GM19463 (cell line): ENCODE results near the gene CCDC71.

Experiments
- ATAC-seq: cut with Tn5 transposase; IDR thresholded peaks from one replicate; pipeline ENCODE4 v1.9.1; 2021; ENCODE audit warnings: mild to moderate bottlenecking, moderate library complexity; ENCODE audit not compliant: unreplicated experiment

The CCDC71 gene

DNA sequence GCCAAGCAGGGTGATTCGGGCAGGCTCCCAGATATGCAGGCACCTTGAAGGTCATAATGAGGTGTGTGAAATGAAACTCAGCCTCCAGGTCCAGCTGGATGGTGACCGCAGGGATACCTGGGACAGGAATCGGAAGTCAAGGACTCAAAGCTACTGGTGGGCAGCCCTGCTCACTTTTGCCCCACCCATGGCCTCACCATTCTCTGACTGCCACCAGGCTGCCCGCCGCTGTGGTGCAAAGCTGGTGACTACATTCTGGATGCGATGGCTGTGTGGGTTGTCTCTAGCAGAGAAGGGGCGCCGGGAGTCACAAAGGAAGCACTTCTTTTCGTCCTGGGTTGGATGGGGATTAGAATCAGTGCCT is 34.1 kb downstream of the CCDC71 start:
- no peak for ATAC-seq

- no peak for ATAC-seq
Observed at GRCh38 chr3:49131576-49131975, 34.6 kb downstream of the CCDC71 start.

DNA sequence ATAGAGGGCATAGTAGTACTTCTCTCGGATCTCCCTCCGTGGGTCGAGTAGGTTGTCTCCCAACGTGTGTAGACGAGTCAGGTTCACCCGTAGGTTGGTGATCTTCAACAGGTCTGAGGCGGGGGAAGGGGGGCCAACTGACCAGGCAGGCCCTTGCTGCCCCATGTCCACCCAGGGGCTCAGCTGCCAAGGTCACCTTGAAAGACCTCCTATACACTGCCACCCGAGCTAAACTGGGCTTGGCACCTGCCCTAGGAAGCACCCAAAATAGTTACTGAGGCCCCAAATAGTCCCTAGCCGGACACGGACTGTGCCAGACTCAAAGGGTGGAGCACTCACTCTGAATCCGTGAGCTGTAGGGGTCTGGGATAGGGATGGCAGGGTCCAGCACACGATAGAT is 35.1 kb downstream of the CCDC71 start:
- ATAC-seq: no peak

DNA sequence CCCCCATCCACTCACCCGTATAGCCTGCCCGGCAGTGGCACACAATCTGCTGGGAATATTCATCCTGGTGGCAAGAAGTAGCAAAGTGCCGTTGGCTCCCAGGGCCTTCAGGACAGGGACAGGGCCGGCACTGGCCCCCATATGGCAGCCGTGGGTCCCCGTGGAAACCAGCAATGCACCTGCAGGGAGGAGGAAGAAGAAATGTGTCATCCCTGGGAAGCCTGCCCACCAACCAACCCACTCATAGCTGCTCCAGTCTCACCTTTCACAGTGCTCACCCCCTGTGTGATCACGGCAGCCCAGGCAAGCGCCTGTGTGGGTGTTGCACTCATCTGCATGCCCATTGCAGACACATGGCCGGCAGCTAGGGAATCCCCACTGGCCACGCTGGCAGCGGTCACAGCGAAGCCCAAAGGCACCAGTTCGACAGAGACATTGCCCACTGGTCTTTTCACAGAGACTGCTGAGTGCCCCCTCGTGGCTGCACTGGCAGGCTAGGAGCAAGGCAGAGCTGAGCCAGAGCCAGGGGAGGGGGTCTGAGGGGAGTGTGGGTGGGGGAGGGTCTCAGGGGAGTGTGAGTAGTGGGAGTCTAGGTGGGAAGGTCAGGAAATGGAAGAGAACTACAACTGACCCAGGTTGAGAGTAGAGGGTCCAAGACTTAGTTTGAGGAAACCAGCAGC is 41.0 kb downstream of the CCDC71 start:
- ATAC-seq: no peak

- ATAC-seq: no peak
Observed at GRCh38 chr3:49124203-49124602, 41.9 kb downstream of the CCDC71 start.

DNA sequence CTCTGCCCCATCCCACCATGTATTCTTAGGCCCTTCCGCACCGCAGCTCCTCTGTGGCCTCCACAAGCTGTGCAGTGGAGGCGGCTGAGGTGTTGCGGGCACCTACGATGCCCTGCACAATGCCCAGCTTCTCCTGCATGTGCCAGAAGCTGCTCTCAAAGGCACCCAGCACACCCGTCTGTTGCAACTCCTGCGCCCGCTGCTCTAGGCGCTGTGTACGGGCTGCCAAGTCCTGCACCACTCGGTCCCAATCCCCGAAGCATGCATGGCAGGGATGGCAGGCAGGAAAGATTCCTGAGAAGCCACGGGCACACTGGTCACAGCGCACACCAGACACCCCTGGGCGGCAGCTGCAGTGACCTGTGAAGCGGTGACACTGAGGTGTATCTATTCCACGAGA is 42.4 kb downstream of the CCDC71 start:
- no peak for ATAC-seq

DNA sequence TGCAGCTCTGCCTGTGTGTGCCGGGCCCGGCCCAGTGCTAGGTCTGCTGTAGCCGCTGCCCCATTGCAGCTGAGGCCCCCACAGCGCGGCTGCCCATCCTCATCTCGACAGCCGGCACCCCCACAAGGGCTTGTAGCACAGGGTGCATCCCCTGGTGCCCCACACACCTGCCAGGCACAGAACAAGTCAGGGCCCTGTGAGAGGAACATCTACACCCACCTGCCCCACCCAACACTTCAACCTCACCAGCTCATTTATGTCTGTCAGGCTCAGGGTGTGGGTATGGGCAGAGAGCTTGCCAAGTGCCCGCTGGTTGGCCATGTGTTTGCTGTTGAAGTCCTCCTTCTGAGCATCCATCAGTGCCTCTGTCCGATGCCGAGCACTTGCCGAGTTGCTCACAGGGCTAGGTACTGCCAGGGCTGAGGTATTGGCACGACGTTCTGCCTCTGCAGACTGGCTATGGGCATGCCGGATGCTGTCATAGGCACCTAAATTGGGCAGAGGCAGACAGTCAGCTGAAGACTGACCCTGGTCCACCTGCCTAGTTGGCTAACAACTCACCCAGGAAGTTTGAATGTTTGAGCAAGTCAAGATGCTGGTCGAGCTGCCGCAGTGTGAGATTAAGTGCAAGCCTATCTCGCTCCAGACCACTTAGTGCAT is 43.1 kb downstream of the CCDC71 start:
- ATAC-seq: no peak

DNA sequence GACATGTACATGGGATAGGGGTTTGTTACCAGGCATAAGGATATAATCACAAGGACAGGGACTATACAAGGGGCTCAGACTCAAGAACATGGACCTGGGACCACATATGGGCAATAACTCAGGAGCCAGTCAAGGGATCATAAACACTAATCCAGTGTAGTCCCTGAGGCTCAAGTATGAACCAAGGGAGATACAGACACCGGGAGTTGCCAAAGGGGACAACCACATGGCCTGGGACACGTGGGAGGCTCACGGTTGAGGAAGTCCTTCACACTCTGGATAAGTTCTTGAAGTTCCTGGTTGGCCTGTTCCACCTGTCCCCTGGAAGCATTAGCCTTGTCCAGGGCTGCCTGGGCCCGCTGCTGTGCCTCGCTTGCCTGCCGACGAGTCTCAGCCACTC is 43.7 kb downstream of the CCDC71 start:
- no peak for ATAC-seq

DNA sequence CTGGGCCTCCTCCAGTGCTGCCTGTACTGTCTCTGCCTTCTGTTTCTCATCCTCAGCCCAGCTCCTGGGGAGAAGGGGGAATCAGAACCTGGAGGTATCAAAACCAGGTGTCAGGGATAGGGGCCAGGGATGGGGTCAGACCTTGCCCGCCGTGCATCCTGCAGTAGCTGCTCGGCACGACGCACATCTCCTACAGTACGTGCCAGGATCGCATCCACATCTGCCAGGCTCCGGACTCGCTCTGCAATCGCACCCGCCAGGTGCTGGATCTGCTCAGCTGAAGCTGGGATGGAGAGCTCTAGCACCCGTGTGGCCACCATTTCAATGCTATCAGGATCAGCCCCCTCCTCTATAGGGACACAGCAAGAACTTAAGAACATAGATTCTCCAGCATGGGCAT is 44.1 kb downstream of the CCDC71 start:
- no peak for ATAC-seq

DNA sequence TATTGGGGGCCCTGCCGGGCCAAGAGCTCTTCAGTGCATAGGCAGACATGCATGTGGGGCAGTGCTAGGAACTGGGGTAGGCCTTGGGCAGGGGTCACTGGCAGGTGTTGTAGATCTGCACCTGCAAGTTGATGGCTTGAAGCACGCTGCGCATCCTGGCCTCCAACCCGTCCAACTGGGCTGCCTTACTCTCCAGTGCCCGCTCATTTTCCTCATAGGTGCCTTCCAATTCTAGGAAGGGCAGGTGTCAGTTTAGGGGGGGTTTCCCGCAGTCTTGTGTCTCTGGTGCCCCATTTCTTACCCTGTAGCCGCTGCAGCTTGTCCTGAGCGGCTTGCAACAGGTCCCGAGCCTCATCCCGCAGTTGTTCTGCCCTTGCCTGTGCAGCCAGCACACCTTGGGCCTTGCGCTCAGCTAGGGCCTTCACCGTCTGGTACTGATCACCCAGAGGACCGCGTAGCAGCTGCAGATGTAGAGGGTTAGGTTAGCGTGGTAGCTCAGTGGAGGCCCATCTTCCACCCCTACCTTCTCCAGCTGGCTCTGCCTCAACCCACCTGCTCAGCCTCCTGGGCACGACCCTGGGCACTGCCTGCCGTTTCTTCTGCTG is 44.9 kb downstream of the CCDC71 start:
- ATAC-seq: no peak

- peak; percentile 93 for ATAC-seq
Observed at GRCh38 chr3:49120438-49121131, 45.5 kb downstream of the CCDC71 start, which contains the start of gene USP19. USP19 (minus strand) TSS chr3:49120823; CDS start chr3:49119145, 1,678 bp downstream.

DNA sequence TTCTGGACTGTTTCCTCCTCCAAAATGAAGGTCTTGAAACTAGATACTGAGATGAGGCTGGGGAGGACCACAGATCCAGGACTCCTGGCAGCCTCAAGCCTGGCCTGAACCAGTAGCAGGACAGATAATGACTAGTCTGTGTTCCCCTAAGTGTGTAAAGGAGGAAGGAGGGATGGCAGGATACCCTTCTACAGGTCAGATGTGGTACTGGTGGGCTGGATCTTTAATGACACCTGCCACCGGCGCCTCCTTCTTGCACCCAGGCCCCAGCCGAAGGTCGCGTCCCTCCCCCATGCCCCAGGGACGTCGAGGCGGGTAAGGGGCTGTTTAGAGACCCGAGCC is 46.1 kb downstream of the CCDC71 start:
- ATAC-seq: no peak

DNA sequence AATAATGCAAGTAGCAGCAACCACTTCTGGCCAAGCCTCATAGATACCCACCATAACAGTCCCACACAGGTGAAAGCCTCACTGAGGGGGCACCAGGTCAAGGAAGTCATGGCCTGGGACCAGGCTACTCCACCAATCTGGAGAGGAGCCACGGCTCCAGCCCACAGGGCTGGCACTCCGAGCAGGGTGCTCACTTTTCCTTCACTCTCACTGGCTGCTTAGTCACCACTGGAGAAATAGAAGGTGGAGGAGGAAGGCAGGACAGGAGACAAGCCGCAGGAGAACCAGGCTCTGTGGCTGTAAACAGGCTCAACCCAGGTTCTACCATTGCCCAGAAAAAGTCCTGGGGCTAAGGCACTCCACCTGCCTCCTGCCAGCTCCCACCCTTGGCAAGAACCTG is 46.7 kb downstream of the CCDC71 start:
- no peak for ATAC-seq

GRCh38 chr3:49119036-49119435 is 47.1 kb downstream of the CCDC71 start:
- ATAC-seq: no peak
